ENCODE measurements around the gene IGFN1. TPM values are rescaled to one million over a fixed set of nuclear protein-coding genes. Genes with fewer than 3 reads are reported as not detected.

IGFN1 gene
- polyA plus RNA-seq, 1 donor from 2014 or later = not detected

- Histone ChIP-seq H3K9ac (ENCODE audit: low read length) (no peak overlapping the region), H3K4me3 (ENCODE audit: low read length) (no peak overlapping the region), H3K4me2 (ENCODE audit: low read length) (no peak overlapping the region), H3K36me3 (ENCODE audit: insufficient read depth, low read length) (no peaks in the 10 kb centered on the region), H3K79me2 (replicated peaks; ENCODE audit: insufficient read depth, low read length) (no peaks in the 10 kb centered on the region), H2AFZ (ENCODE audit: low read depth, low read length) (no peak overlapping the region), H3K9me3 (ENCODE audit: low read length) (no peaks in the 10 kb centered on the region), H4K20me1 (ENCODE audit: insufficient read depth) (no peaks in the 10 kb centered on the region), H3K27ac (ENCODE audit: low read length) (no peak overlapping the region), H3K27me3 (ENCODE audit: insufficient read depth, low read depth, low read length) (no peaks in the 10 kb centered on the region), H3K9me2 (ENCODE audit: insufficient read depth, low read length) (no peaks in the 10 kb centered on the region), H3F3A (ENCODE audit: insufficient read depth, low read length, poor library complexity, severe bottlenecking) (no peaks in the 10 kb centered on the region)
- TF ChIP-seq SMC3 (conservative IDR thresholded peaks at IDR 0.05; ENCODE audit: poor library complexity) (no peak), CTCF (IDR thresholded peaks at IDR 0.05; ENCODE audit: poor library complexity, severe bottlenecking) (no peak), POLR2AphosphoS5 (IDR thresholded peaks at IDR 0.05) (no peak), TAF1 (IDR thresholded peaks at IDR 0.05; ENCODE audit: low read depth) (no peak), EZH2 (IDR thresholded peaks at IDR 0.05; ENCODE audit: borderline replicate concordance, insufficient read depth, low read length, poor library complexity, severe bottlenecking) (no peak), MXI1 (conservative IDR thresholded peaks at IDR 0.05; ENCODE audit: poor library complexity, severe bottlenecking) (no peak), EP300 (conservative IDR thresholded peaks at IDR 0.05; ENCODE audit: poor library complexity, severe bottlenecking) (no peak), REST (IDR thresholded peaks at IDR 0.05; ENCODE audit: borderline replicate concordance) (no peak), RAD21 (conservative IDR thresholded peaks at IDR 0.05) (no peak)
Measured at GRCh38 chr1:201213926-201214325, 23.3 kb downstream of the IGFN1 start.

GRCh38 chr1:201214461-201214860 lies 23.8 kb downstream of the IGFN1 start:
- H3K9me3 ChIP-seq (ENCODE audit: low read length) = no peaks in the 10 kb centered on the region
- H3K79me2 ChIP-seq (replicated peaks; ENCODE audit: insufficient read depth, low read length) = no peaks in the 10 kb centered on the region
- H3K4me2 ChIP-seq (ENCODE audit: low read length) = no peak overlapping the region
- no peak overlapping the region for H2AFZ ChIP-seq (ENCODE audit: low read depth, low read length)
- TF ChIP-seq RAD21 (conservative IDR thresholded peaks at IDR 0.05) (no peak), MXI1 (conservative IDR thresholded peaks at IDR 0.05; ENCODE audit: poor library complexity, severe bottlenecking) (no peak), POLR2AphosphoS5 (IDR thresholded peaks at IDR 0.05) (no peak), CTCF (IDR thresholded peaks at IDR 0.05; ENCODE audit: poor library complexity, severe bottlenecking) (no peak), TAF1 (IDR thresholded peaks at IDR 0.05; ENCODE audit: low read depth) (no peak), SMC3 (conservative IDR thresholded peaks at IDR 0.05; ENCODE audit: poor library complexity) (no peak), EZH2 (IDR thresholded peaks at IDR 0.05; ENCODE audit: borderline replicate concordance, insufficient read depth, low read length, poor library complexity, severe bottlenecking) (no peak), EP300 (conservative IDR thresholded peaks at IDR 0.05; ENCODE audit: poor library complexity, severe bottlenecking) (no peak), REST (IDR thresholded peaks at IDR 0.05; ENCODE audit: borderline replicate concordance) (no peak)
- no peak overlapping the region for H3K4me3 ChIP-seq (ENCODE audit: low read length)
- H3K27me3 ChIP-seq (ENCODE audit: insufficient read depth, low read depth, low read length) = no peaks in the 10 kb centered on the region
- H3F3A ChIP-seq (ENCODE audit: insufficient read depth, low read length, poor library complexity, severe bottlenecking) = no peaks in the 10 kb centered on the region
- no peaks in the 10 kb centered on the region for H3K36me3 ChIP-seq (ENCODE audit: insufficient read depth, low read length)
- no peak overlapping the region for H3K27ac ChIP-seq (ENCODE audit: low read length)
- no peaks in the 10 kb centered on the region for H4K20me1 ChIP-seq (ENCODE audit: insufficient read depth)
- no peaks in the 10 kb centered on the region for H3K9me2 ChIP-seq (ENCODE audit: insufficient read depth, low read length)
- no peak overlapping the region for H3K9ac ChIP-seq (ENCODE audit: low read length)
